Panc1 (cell line): ENCODE measurements around the gene PEPD. TPM values are rescaled to one million over a fixed set of nuclear protein-coding genes. Genes with fewer than 3 reads are reported as not detected.

Source experiments
- ATAC-seq: fragments of 200-7000 bp; cut with Tn5 transposase; 2 replicates; pipeline ENCODE4 v1.9.1; 2020; ENCODE audit warnings: mild to moderate bottlenecking, moderate library complexity
- BruUV-seq: library from RNA; stranded (reverse); fragments of 400-500 nt; replicated peaks from 2 replicates; lab custom pipeline; 2021; lab: Mats Ljungman, UMichigan
- CTCF ChIA-PET: fragments of 300-600 bp; sonication (Branson Sonifier 250); formaldehyde crosslinking; loops from one replicate; lab custom pipeline; 2022; ENCODE audit warnings: antibody characterized with exemption; lab: Charles Lee
- POLR2A ChIA-PET: fragments of 300-600 bp; sonication (Branson Sonifier 250); formaldehyde crosslinking; loops from one replicate; lab custom pipeline; 2022; ENCODE audit warnings: antibody characterized with exemption; lab: Charles Lee
- DNase-seq: peaks from one replicate; pipeline ENCODE4 v3.0.0-alpha.2; 2010; ENCODE audit warnings: low read depth, low spot score
- H3K27ac ChIP-seq: 2 replicates; pipeline ENCODE4 v1.5.1; 2011; ENCODE audit warnings: mild to moderate bottlenecking, low read length, inconsistent platforms
- H3K27me3 ChIP-seq: fragments of 200-500 bp; sonication (Bioruptor generic); 2 replicates; pipeline ENCODE4 v1.6.0; 2014; ENCODE audit warnings: low read length, inconsistent platforms; ENCODE audit not compliant: control insufficient read depth, insufficient read depth
- H3K36me3 ChIP-seq: fragments of 200-500 bp; sonication (Bioruptor generic); 2 replicates; pipeline ENCODE4 v1.5.1; 2014; ENCODE audit warnings: inconsistent platforms, mild to moderate bottlenecking, low read length, moderate library complexity; ENCODE audit not compliant: control insufficient read depth, insufficient read depth
- H3K4me1 ChIP-seq: 2 replicates; pipeline ENCODE4 v1.5.1; 2011; ENCODE audit warnings: inconsistent platforms, mild to moderate bottlenecking, low read length, moderate library complexity; ENCODE audit not compliant: control insufficient read depth, insufficient read depth
- H3K4me3 ChIP-seq, 2 experiments: 2 replicates each; pipeline ENCODE4 v1.5.1; 2011 to 2012; ENCODE audit warnings: low read depth in 2 of 2, low read length in 2 of 2, mild to moderate bottlenecking in 2 of 2, inconsistent platforms in 1 of 2, moderate library complexity in 1 of 2
- H3K9me3 ChIP-seq: fragments of 200-500 bp; sonication (Bioruptor generic); 2 replicates; pipeline ENCODE4 v1.5.1; 2014; ENCODE audit warnings: low read depth, mild to moderate bottlenecking, inconsistent platforms, low read length, moderate library complexity; ENCODE audit not compliant: control insufficient read depth, insufficient read depth
- POLR2AphosphoS5 ChIP-seq: IDR thresholded peaks from 2 replicates; pipeline ENCODE4 v1.6.1; 2012; ENCODE audit warnings: mild to moderate bottlenecking, low read depth, low read length, moderate library complexity
- SIN3A ChIP-seq: IDR thresholded peaks from 2 replicates; pipeline ENCODE4 v1.6.1; 2012; ENCODE audit warnings: low read depth, mild to moderate bottlenecking, low read length, moderate library complexity, borderline replicate concordance; ENCODE audit not compliant: insufficient read depth
- TCF7L2 ChIP-seq: IDR thresholded peaks from 2 replicates; pipeline ENCODE4 v1.6.1; 2011; ENCODE audit warnings: mild to moderate bottlenecking, low read depth, low read length, inconsistent platforms
- in situ Hi-C: cut with HindIII; loops from 2 replicates; pipeline ENCODE4 v1.10.0; 2016; ENCODE audit warnings: low sequenced_read_pairs, low pct_unique_long_range_greater_than_20kb
- intact Hi-C: fragments of 100-400 bp; cut with micrococcal nuclease; formaldehyde crosslinking; loops from one replicate; pipeline ENCODE4 v1.10.0; 2022; ENCODE audit not compliant: unreplicated experiment
- total RNA-seq: library from RNA; stranded (reverse); gene quantifications from one replicate; pipeline ENCODE4 v1.2.1, GENCODE V29; 2021; ENCODE audit not compliant: unreplicated experiment
- TF ChIP-seq, protein P1 (sequence below): fragments of 450-650 bp; IDR thresholded peaks from 2 replicates; pipeline ENCODE4 v1.5.1; 2017; ENCODE audit warnings: mild to moderate bottlenecking
- TF ChIP-seq, protein P2 (sequence below), 2 experiments: IDR thresholded peaks; 2 replicates each; pipeline ENCODE4 v1.6.1; 2011 to 2012; ENCODE audit warnings: low read depth in 2 of 2, control low read depth in 1 of 2, low read length in 1 of 2, mild to moderate bottlenecking in 1 of 2, moderate library complexity in 1 of 2; ENCODE audit not compliant: insufficient read depth in 1 of 2

The PEPD gene
- total RNA-seq, 1 experiment from 2014 or later, result 102 TPM

GRCh38 chr19:33444562-33445441, 76.8 kb downstream of the PEPD start:
- Histone ChIP-seq H3K4me1 (no peaks in the 10 kb centered on the region), H3K4me3 (no peak overlapping the region), H3K27me3 (no peaks in the 10 kb centered on the region), H3K36me3 (no peaks in the 10 kb centered on the region), H3K27ac (no peak overlapping the region), H3K9me3 (no peaks in the 10 kb centered on the region)
- DNase-seq, result no peak
- no peak for TF ChIP-seq SIN3A
- TF ChIP-seq POLR2AphosphoS5, result no peak
- TF ChIP-seq, protein P1, sequence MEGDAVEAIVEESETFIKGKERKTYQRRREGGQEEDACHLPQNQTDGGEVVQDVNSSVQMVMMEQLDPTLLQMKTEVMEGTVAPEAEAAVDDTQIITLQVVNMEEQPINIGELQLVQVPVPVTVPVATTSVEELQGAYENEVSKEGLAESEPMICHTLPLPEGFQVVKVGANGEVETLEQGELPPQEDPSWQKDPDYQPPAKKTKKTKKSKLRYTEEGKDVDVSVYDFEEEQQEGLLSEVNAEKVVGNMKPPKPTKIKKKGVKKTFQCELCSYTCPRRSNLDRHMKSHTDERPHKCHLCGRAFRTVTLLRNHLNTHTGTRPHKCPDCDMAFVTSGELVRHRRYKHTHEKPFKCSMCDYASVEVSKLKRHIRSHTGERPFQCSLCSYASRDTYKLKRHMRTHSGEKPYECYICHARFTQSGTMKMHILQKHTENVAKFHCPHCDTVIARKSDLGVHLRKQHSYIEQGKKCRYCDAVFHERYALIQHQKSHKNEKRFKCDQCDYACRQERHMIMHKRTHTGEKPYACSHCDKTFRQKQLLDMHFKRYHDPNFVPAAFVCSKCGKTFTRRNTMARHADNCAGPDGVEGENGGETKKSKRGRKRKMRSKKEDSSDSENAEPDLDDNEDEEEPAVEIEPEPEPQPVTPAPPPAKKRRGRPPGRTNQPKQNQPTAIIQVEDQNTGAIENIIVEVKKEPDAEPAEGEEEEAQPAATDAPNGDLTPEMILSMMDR, result no peak
- no peak for TF ChIP-seq TCF7L2
- TF ChIP-seq, protein P2, sequence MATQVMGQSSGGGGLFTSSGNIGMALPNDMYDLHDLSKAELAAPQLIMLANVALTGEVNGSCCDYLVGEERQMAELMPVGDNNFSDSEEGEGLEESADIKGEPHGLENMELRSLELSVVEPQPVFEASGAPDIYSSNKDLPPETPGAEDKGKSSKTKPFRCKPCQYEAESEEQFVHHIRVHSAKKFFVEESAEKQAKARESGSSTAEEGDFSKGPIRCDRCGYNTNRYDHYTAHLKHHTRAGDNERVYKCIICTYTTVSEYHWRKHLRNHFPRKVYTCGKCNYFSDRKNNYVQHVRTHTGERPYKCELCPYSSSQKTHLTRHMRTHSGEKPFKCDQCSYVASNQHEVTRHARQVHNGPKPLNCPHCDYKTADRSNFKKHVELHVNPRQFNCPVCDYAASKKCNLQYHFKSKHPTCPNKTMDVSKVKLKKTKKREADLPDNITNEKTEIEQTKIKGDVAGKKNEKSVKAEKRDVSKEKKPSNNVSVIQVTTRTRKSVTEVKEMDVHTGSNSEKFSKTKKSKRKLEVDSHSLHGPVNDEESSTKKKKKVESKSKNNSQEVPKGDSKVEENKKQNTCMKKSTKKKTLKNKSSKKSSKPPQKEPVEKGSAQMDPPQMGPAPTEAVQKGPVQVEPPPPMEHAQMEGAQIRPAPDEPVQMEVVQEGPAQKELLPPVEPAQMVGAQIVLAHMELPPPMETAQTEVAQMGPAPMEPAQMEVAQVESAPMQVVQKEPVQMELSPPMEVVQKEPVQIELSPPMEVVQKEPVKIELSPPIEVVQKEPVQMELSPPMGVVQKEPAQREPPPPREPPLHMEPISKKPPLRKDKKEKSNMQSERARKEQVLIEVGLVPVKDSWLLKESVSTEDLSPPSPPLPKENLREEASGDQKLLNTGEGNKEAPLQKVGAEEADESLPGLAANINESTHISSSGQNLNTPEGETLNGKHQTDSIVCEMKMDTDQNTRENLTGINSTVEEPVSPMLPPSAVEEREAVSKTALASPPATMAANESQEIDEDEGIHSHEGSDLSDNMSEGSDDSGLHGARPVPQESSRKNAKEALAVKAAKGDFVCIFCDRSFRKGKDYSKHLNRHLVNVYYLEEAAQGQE (IDR thresholded peaks at IDR 0.05; ENCODE audit: insufficient read depth in 1 of 2, low read depth in 2 of 2, low read length in 1 of 2), result no peak
- ChIA-PET POLR2A (no interaction called here), CTCF (no interaction called here)
- BruUV-seq, result no TSS peak
- in situ Hi-C loops (no loop called here), intact Hi-C loops (no loop called here)
- ATAC-seq, result no peak

GRCh38 chr19:33443638-33444561, 77.7 kb downstream of the PEPD start:
- ATAC-seq (no peak), DNase-seq (no peak)
- intact Hi-C loops, result no loop called here
- CTCF ChIA-PET, result no interaction called here
- Histone ChIP-seq H3K4me1 (no peaks in the 10 kb centered on the region), H3K9me3 (no peaks in the 10 kb centered on the region), H3K36me3 (no peaks in the 10 kb centered on the region), H3K4me3 (no peak overlapping the region), H3K27ac (no peak overlapping the region), H3K27me3 (no peaks in the 10 kb centered on the region)
- no TSS peak for BruUV-seq
- POLR2A ChIA-PET, result no interaction called here
- in situ Hi-C loops, result no loop called here
- TF ChIP-seq TCF7L2, result no peak
- TF ChIP-seq, protein P1, result no peak
- no peak for TF ChIP-seq SIN3A
- no peak for TF ChIP-seq POLR2AphosphoS5
- TF ChIP-seq, protein P2 (IDR thresholded peaks at IDR 0.05; ENCODE audit: insufficient read depth in 1 of 2, low read depth in 2 of 2, low read length in 1 of 2), result no peak
